HG03575 (cell line): ENCODE measurements around the gene SMIM14.
"Not testable (repeated sequence)": the region's sequence is repeated elsewhere in the genome, so short reads cannot be mapped to it uniquely, and the experiment has no call there.

Experiments used
- ATAC-seq: cut with Tn5 transposase; IDR thresholded peaks from one replicate; pipeline ENCODE4 v1.9.1; 2021; ENCODE audit not compliant: unreplicated experiment, insufficient number of reproducible peaks, low FRiP score; ENCODE audit errors: extremely low read depth

Gene SMIM14

DNA sequence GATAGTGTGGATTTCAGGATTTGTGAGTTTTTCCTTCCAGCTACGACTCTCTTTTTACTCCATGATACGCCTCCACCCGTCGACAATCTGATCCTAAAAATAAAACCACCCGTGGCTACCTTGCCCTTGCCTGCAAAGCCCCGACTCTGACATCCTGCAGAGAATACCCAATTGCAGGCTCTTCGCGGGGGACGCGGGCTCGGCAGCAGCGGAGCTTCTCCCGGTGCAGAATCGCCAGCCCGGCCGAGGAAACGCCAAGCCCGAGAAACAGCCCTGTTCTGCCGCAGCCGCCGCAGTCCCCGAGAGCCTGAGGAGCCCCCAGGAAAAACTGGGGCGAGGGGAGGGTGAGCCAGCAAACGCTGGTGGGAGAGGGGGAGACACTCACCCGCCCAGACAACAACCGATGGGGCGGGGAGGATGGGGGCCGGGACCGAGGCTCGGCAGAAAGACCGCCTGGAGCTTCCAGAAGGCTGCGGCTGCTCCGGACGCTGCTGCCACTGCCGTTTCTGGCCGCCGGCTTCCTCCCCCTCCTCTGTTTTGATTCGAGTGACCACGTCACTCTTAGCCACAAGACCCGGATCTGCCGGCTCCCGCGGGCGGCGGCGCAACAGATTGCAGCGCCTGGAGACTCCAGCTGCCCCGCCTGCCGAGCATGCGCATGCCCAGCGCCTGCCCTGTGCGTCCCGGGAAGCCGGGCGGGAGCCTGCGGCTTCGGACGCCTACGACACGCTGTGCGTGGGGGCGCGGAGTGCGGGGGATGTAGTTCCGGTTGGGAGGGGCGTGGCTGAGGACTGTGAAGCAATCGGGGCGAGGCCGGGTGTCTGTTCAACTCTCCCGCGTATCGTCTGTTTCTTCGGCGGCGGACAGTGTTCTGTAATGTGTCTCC is at the start of gene SMIM14:
Gene SMIM14 (minus strand): TSS at position 512 of the 886 bp plus-strand sequence. CDS start 33,720 bp downstream, outside the sequence.
- ATAC-seq, result no peak

DNA sequence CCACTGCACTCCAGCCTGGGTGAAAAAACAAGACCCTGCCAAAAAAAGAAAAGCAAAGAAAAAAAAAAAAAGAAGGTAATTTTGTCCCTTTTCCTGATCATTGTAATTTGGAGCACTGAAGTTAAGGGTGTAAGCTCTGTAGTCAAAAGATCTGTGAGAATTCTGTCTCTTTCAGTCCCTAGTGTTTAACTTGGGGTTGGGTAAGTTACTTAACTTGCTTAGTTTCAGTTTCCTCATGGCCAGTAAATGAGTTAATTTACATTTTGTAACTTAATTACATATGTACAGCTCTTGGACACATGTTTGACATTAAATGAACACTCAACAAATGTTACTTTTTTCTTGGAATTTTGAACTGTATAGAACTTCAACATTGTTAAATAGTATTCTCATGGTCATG is 48.3 kb upstream of the SMIM14 start:
- ATAC-seq, result no peak

DNA sequence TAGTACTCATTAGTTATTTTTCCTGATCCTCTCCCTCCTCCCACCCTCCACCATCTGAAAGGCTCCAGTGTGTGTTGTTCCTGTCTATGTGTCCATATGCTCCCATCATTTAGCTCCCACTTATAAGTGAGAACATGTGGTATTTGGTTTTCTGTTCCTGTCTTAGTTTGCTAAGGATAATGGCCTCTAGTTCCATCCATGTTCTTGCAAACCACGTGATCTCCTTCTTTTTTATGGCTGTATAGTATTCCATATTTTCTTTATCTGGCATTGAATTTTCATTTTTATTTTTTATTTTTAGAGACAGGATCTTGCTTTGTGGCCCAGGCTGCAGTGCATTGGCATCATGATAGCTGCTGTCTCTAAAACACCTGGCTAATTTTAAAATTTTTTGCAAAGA is 47.3 kb upstream of the SMIM14 start:
- ATAC-seq, result no peak

DNA sequence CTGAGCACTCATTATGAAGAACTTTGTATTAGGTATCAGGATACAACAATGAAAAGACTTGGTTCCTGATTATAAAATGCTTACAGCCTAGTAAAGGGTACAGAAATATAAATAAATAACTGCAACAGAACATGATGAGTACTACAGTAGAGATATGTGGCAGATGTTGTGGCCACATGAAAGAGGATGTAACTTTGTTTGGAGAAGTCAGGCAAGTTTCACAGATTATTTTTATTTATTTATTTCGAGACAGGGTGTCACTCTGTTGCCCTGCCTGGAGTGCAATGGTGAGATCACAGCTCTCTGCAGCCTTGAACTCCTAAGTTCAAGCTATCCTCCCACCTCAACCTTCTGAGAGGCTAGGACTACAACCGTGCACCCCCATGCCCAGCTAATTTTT is 43.5 kb upstream of the SMIM14 start:
- peak; percentile 76 for ATAC-seq

DNA sequence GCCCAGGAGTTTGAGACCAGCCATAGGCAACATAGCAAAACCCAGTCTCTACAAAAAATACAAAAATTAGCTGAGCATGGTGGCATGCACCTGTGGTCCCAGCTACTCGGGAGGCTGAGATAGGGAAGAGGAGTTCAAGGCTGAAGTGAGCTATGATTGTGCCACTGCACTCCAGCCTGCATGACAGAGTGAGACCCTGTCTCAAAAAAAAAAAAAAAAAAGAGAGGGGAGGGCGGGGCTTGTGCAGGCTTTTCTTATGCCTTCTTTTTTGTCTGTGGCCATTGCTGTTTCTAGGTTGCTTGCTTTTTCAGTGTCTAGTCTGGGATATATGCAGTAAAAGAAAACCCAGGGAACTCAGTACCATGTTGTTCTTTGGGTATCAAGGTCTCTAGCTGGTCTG is 42.3 kb upstream of the SMIM14 start:
- not testable (repeated sequence) for ATAC-seq

DNA sequence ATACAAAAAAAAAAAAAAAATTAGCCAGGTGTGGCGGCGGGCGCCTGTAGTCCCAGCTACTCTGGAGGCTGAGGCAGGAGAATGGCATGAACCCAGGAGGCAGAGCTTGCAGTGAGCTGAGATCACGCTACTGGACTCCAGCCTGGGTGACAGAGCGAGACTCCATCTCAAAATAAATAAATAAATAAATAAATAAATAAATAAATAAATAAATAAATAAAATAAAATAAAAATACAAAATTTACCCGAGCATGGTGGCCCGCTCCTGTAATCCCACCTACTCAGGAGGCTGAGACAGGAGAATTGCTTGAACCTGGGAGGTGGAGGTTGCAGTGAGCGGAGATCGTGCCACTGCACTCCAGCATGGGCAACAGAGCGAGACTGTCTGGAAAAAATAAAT is 37.0 kb upstream of the SMIM14 start:
- ATAC-seq, result not testable (repeated sequence)

DNA sequence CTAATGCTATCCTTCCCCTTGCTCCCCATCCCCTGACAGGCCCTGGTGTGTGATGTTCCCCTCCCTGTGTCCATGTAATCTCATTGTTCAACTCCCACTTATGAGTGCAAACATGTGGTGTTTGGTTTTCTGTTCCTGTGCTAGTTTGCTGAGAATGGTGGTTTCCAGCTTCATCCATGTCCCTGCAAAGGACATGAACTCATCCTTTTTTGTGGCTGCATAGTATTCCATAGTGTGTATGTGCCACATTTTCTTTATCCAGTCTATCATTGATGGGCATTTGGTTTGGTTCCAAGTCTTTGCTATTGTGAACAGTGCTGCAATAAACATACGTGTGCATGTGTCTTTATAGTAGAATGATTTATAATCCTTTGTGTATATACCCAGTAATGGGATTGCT is 31.6 kb upstream of the SMIM14 start:
- not testable (repeated sequence) for ATAC-seq

- ATAC-seq, result no peak
Observed at GRCh38 chr4:39668887-39669286, 30.2 kb upstream of the SMIM14 start.

DNA sequence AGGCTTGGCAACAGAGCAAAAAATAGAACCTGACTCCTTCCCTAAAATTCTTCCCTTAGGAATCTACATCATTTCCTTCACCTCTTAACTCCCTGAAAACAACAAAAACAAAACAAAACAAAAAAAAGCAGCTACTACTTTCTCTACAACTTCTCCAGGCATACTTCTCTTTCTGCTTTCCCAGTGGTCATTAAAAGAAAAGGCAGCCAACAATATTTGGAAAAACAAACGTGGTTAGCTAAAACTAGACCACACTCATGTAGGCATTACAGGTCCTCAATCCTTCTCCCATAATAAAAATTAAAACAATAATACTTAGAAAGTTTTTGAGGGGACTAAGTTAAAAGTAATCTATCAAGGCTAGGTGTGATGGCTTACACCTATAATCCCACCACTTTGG is 29.0 kb upstream of the SMIM14 start:
- no peak for ATAC-seq

DNA sequence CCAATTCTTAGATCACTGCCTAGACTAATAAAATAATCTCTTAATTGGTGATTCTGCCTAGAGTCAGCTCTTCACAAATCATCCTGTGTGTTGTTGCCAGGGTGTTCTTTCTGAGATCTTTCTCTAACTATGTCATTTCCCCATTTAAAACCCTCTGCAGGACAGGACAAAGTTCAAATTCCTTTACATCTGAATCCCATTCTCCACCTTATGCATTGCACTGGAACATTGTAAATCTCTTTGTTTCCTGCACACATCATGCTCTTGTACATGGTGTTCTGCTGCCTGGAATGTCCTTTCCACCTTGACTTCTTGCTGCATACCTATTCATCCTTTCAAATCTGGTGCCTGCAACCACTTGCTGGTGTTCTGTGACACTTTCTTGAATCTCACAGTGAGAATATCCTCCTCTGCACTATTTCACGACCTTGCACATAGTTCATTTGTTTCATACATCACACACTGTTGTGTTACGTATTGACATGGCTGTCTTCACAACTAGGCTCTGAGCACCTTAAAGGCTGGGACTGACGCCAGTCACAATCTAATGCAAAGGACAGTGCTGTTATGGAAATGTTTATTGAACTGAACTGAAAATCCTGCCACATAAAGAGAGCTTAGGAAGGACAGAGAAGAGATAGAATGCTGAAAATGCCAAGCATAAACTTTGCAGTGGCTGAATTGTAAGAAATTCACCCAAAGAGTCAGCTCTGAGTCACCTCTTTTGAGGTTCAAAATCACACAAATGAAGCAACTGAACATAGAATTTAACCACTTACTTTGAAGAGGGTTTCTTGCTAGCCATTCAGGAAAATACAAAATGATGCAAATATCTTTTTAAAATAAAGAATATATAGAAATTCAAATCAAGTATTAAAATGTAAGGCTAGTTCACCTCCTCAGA is 26.4 kb upstream of the SMIM14 start:
- ATAC-seq, result no peak

- ATAC-seq, result no peak
Observed at GRCh38 chr4:39662683-39663082, 24.0 kb upstream of the SMIM14 start.

GRCh38 chr4:39660757-39661156 is 22.1 kb upstream of the SMIM14 start:
- ATAC-seq, result no peak

DNA sequence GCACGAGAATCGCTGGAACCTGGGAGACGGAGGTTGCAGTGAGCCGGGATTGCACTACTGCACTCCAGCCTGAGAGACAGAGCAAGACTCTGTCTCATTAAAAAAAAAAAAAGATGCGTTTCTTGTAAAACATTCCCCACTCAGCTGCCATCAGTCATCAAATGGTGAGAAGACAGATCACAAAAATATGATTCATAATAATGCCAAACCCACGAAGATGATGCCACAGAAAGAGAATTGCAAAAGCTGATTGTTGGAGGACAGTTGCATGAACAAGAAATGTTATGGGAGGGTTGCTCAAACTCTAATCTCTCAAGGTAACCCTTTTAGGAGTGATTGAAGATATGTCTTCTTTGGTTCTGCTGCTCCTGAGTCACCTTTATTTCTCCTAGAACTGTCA is 21.4 kb upstream of the SMIM14 start:
- ATAC-seq, result no peak

DNA sequence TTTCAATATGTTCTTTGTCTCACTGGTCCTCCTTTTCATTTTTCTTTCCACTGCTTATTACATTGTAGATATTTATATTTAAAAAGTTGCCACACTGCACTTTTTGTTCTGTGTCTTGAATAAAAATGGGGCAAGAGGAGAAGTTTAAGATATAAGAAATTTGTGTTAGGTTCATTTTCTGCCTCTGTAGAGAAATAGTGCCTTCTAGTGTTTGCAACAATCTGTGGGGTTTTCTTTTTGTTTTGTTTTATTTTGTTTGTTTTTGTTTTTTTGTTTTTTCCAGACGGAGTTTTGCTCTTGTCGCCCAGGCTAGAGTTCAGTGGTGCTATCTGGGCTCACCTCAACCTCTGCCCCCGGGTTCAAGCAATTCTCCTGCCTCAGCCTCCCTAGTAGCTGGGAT is 20.1 kb upstream of the SMIM14 start:
- no peak for ATAC-seq

- ATAC-seq, result peak; percentile 67
Observed at GRCh38 chr4:39657465-39657864, 18.8 kb upstream of the SMIM14 start.

- ATAC-seq, result not testable (repeated sequence)
Observed at GRCh38 chr4:39656638-39657037, 18.0 kb upstream of the SMIM14 start.

- ATAC-seq, result no peak
Observed at GRCh38 chr4:39655876-39656275, 17.2 kb upstream of the SMIM14 start.

GRCh38 chr4:39655211-39655610 is 16.5 kb upstream of the SMIM14 start:
- no peak for ATAC-seq

- not testable (repeated sequence) for ATAC-seq
Observed at GRCh38 chr4:39651586-39651985, 12.9 kb upstream of the SMIM14 start.
